Mucosa of rectum (tissue), 2 donors: ENCODE measurements around the gene HECW1.

Experiments
- H3K27ac ChIP-seq, 2 donors: one replicate each; pipeline ENCODE4 v1.7.0; 2013; ENCODE audit warnings: inconsistent platforms in 2 of 2, low read depth in 2 of 2, low read length in 2 of 2
- H3K27me3 ChIP-seq, 2 donors: one replicate each; pipeline ENCODE4 v1.7.0; 2013; ENCODE audit warnings: low read length in 2 of 2; ENCODE audit not compliant: control insufficient read depth in 2 of 2, insufficient read depth in 2 of 2
- H3K36me3 ChIP-seq, 2 donors: one replicate each; pipeline ENCODE4 v1.7.0; 2013; ENCODE audit warnings: low read length in 2 of 2; ENCODE audit not compliant: control insufficient read depth in 2 of 2, insufficient read depth in 2 of 2
- H3K4me1 ChIP-seq, 2 donors: one replicate each; pipeline ENCODE4 v1.7.0; 2013; ENCODE audit warnings: low read length in 2 of 2, mild to moderate bottlenecking in 1 of 2; ENCODE audit not compliant: control insufficient read depth in 2 of 2, insufficient read depth in 2 of 2
- H3K4me3 ChIP-seq, 2 donors: one replicate each; pipeline ENCODE4 v1.7.0; 2013; ENCODE audit warnings: low read length in 2 of 2
- H3K9ac ChIP-seq, 2 donors: one replicate each; pipeline ENCODE4 v1.7.0; 2013; ENCODE audit warnings: low read length in 2 of 2, low read depth in 1 of 2, mild to moderate bottlenecking in 1 of 2
- H3K9me3 ChIP-seq, 2 donors: one replicate each; pipeline ENCODE4 v1.7.0; 2013; ENCODE audit warnings: low read length in 2 of 2; ENCODE audit not compliant: control insufficient read depth in 2 of 2
- donor health status: healthy.
- donor health status: Normal muscosa, but diverticular disease.

HECW1 gene

GRCh38 chr7:43311694-43312093 lies 199.2 kb downstream of the HECW1 start:
- H3K9me3 ChIP-seq: no peaks in the 10 kb centered on the region
- no peak overlapping the region for H3K27ac ChIP-seq

DNA sequence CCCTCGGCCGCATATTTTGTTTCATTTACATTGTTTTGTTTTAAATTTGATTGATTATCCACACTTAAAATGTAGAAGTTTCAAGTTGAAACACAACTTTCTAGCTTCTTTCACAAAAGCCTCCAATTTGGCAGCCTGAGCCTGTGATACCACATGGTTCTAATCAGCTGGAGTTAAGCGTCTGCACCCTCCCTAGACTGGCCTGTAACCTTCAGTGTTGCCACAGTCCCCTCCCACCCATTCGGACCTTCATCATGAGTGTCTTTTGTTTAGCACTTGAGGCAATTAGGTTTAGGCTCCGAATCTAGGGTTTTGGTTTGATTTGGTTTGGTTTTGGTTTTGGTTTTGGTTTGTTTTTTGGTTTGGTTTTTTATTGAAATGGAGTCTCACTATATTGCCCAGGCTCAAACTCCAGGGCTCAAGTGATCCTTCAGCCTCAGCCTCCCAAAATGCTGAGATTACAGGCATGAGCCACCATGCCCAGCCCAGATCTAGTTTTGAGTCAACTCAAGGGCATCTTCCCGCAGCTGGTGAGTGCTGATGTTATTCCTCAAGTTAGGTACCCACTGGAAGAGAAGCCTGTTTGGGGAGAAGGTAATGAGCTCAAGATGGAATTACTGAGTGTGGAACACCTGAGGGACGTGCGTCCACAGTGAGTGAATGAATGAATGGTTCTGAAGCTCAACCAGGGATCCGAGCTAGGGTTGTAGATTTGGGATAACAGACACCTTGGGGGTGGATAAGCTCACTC lies 201.4 kb downstream of the HECW1 start:
- Histone ChIP-seq H3K4me1 (no peaks in the 10 kb centered on the region), H3K9ac (no peak overlapping the region), H3K36me3 (no peaks in the 10 kb centered on the region), H3K9me3 (no peaks in the 10 kb centered on the region), H3K4me3 (no peak overlapping the region), H3K27ac (no peak overlapping the region), H3K27me3 (no peaks in the 10 kb centered on the region)

More at GRCh38 chr7:43311694-43312093, 199.2 kb downstream of the HECW1 start:
- no peak overlapping the region for H3K9ac ChIP-seq
- no peaks in the 10 kb centered on the region for H3K27me3 ChIP-seq
- no peaks in the 10 kb centered on the region for H3K36me3 ChIP-seq
- H3K4me1 ChIP-seq: no peaks in the 10 kb centered on the region
- H3K4me3 ChIP-seq: no peak overlapping the region

GRCh38 chr7:43314379-43315158 lies 202.1 kb downstream of the HECW1 start:
- Histone ChIP-seq H3K4me3 (no peak overlapping the region), H3K36me3 (no peaks in the 10 kb centered on the region), H3K27me3 (no peaks in the 10 kb centered on the region), H3K9me3 (no peaks in the 10 kb centered on the region), H3K4me1 (no peaks in the 10 kb centered on the region), H3K9ac (no peak overlapping the region), H3K27ac (no peak overlapping the region)

DNA sequence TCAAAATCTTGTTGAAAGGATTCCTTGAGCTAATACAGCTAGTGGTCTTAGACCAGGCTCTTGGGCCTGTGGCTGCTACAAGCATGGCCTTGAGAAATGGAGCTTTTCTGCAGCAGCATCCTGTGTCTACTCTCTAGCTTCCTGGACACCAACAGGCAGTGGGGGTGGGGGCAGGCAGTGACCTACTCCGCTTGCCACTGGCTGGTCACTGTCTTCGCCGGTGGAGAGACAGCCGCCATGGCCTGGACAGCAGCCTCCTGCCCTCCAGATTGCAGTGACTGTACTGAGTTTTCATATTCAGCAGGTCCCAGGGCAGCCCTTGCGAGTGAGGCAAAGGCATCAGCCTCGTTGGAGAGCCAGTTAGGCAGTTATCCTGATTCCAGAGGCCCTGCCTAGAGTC lies 204.6 kb downstream of the HECW1 start:
- Histone ChIP-seq H3K36me3 (no peaks in the 10 kb centered on the region), H3K27ac (no peak overlapping the region), H3K4me3 (no peak overlapping the region), H3K27me3 (no peaks in the 10 kb centered on the region), H3K9me3 (no peaks in the 10 kb centered on the region), H3K9ac (no peak overlapping the region), H3K4me1 (no peaks in the 10 kb centered on the region)

DNA sequence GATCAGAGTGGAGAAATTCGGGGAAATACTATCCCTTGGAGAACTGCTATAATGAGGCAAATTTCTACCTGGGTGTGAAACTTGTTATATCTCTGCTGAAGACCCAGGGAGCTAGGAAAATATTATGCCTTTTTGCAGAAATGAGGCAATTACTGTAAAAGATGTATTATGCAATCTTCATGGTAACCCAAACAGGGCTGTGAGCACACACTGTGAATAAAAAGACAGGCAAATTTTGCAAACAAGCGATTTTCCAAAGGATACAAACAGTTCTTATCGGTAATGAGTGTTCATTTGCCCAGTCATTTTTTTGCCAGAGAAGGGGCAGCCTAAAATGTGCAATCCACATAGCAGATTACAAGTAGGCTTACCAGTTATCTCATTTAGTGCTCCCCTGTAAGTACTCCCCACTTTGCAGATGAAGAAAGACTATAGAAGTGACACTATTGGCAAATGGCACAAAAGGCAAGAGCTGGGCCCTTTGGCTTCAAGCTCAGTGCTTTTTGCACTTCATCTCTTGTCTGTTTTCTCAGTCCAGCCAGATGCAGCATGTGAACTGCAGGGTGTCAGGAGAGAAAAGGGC lies 205.8 kb downstream of the HECW1 start:
- Histone ChIP-seq H3K4me3 (no peak overlapping the region), H3K9ac (no peak overlapping the region), H3K27me3 (no peaks in the 10 kb centered on the region), H3K27ac (no peak overlapping the region), H3K9me3 (no peaks in the 10 kb centered on the region), H3K4me1 (no peaks in the 10 kb centered on the region), H3K36me3 (no peaks in the 10 kb centered on the region)

DNA sequence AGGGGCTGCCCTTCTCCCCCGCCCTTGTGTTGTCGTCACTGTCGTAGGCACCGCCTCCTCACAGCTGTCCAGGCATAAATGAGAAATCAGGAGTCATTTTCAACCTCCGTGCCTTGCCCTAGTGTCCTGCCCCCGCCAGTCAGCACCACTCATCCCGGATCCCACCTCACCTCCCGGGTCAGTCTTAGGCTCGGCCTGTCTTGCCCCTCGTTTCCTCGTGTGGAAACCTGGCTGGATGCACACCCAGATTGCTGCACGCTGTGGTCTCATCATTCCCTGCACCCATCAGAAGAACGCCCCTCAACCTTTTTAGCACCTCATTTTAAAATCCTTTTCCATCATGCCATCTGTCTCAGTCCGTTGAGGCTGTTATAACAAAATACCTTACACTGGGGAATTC lies 213.1 kb downstream of the HECW1 start:
- no peak overlapping the region for H3K4me3 ChIP-seq
- H3K36me3 ChIP-seq: no peaks in the 10 kb centered on the region
- H3K9me3 ChIP-seq: no peaks in the 10 kb centered on the region
- no peaks in the 10 kb centered on the region for H3K27me3 ChIP-seq
- H3K27ac ChIP-seq: no peak overlapping the region
- H3K4me1 ChIP-seq: no peaks in the 10 kb centered on the region
- H3K9ac ChIP-seq: no peak overlapping the region

- Histone ChIP-seq H3K9ac (no peak overlapping the region), H3K36me3 (no peaks in the 10 kb centered on the region), H3K27ac (no peak overlapping the region), H3K4me1 (no peaks in the 10 kb centered on the region), H3K9me3 (no peaks in the 10 kb centered on the region), H3K4me3 (no peak overlapping the region), H3K27me3 (no peaks in the 10 kb centered on the region)
Measured at GRCh38 chr7:43328336-43328735, 215.9 kb downstream of the HECW1 start.

- no peaks in the 10 kb centered on the region for H3K36me3 ChIP-seq
- no peak overlapping the region for H3K27ac ChIP-seq
- H3K27me3 ChIP-seq: no peaks in the 10 kb centered on the region
Measured at GRCh38 chr7:43328785-43329380, 216.4 kb downstream of the HECW1 start.

GRCh38 chr7:43332193-43332796 lies 219.8 kb downstream of the HECW1 start:
- H3K27ac ChIP-seq: no peak overlapping the region
- H3K9me3 ChIP-seq: no peaks in the 10 kb centered on the region
- H3K36me3 ChIP-seq: no peaks in the 10 kb centered on the region
- no peak overlapping the region for H3K4me3 ChIP-seq
- no peaks in the 10 kb centered on the region for H3K27me3 ChIP-seq
- no peak overlapping the region for H3K9ac ChIP-seq
- no peaks in the 10 kb centered on the region for H3K4me1 ChIP-seq

More at GRCh38 chr7:43328785-43329380, 216.4 kb downstream of the HECW1 start:
- Histone ChIP-seq H3K9ac (no peak overlapping the region), H3K4me1 (no peaks in the 10 kb centered on the region), H3K9me3 (no peaks in the 10 kb centered on the region), H3K4me3 (no peak overlapping the region)
